ENCODE measurements around the gene SERPINA1.

- TF ChIP-seq CTCF (conservative IDR thresholded peaks at IDR 0.05; ENCODE audit: low read depth, low read length) (no peak), EZH2 (IDR thresholded peaks at IDR 0.05; ENCODE audit: borderline replicate concordance, low read depth, low read length, poor library complexity, severe bottlenecking) (no peak)
These were observed 4.1 kb upstream of the SERPINA1 start for GRCh38 chr14:94392510-94392935.
